NOMO-1 treated with DMSO at 0.1 percent for 48 hours (cell line): ENCODE results near the gene ISG20L2.
A peak's percentile ranks its signal among the peaks of the same experiment; 100 is the strongest.

ENCODE experiments used
- DNase-seq: peaks from one replicate; lab custom pipeline; 2025; ENCODE audit not compliant: unreplicated experiment; lab: John Stamatoyannopoulos, UW

Gene ISG20L2

DNA sequence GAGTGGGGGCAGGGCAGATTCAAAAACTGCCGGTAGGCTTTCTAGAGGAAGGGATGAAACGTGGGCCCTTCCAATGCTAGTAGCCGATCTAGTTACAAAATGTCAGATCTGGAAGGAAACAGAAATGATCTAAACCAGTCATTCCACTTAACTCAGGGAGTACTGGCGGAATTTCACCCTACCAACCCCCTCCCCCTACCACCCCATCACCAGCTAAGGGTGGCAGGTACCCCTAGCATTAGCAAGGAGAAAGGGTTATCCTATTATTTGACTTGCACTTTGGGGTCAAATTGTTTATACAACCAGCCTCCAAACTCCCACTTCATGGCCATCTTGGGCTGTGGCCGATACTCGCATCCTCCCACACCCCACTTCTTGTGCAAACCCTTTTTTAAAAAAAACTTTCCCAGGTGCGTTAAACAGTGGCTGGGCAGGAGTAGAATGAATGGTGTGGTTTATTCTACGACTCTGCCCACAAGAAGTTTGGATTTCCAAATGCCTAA is 13.0 kb upstream of the ISG20L2 start:
- DNase-seq = no peak

DNA sequence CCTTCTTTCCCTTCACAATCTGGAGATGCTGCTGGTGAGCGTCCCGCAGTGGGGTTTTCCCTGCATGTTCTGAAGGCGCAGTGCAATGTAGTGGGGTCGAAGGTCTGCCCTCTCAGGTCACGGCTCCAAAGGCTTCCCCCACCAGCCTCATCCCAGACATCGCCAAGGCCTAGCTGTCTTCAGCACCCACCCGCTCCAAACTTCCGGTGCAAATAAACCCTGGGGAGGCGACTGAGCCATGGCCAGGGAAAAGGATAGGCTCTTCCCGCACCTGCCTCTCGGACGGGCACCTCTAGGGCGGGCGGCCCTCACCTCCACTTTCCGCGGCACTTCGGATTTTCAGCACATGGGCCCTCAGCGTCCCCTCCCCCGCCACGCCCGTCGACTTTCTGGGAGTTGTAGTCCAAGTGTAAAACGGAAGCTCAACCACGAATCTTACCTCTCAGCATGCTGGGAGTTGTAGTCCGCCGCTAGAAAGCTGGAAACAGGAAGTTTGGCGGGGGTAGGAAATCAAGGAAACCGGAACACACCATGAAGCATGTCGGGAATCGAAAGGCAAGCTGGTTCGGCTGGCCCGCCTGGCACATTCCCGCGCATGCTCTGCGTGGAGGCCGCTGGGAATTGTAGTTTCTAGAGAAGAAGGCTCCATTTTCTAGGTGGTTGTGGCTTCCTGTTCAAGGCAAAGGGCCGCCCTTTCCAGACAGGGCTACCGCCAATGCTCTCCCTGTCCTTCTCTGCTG is 12.3 kb upstream of the ISG20L2 start, which contains the start of gene MRPL24:
Gene MRPL24 (minus strand): TSS at position 348 of the 740 bp plus-strand sequence. CDS start 2,384 bp downstream, outside the sequence.
- peak; percentile 100 for DNase-seq

DNA sequence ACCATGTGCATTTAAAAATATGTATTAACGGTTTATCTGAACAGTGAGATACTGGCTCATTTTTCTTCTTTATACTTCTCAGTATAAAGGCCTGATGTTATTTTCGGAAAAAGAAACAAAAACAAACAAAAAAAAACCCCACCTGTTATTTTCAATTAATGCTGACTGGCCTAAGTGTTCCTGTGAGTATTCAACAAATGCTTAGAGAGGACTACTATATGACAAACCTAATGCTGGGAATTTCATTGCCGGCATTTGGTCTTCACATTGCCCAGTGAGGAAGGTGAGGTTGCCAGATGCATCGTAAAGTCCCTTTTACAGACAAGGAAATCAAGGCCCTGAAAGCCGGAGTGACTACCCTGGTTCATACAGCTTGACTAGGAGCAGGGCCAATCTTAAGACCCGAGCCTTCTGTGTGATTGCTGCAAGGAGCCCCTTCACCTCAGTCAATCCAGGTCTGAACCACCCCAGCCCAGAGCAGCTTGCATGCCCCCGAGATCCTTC is 11.7 kb upstream of the ISG20L2 start:
- peak; percentile 33 for DNase-seq

DNA sequence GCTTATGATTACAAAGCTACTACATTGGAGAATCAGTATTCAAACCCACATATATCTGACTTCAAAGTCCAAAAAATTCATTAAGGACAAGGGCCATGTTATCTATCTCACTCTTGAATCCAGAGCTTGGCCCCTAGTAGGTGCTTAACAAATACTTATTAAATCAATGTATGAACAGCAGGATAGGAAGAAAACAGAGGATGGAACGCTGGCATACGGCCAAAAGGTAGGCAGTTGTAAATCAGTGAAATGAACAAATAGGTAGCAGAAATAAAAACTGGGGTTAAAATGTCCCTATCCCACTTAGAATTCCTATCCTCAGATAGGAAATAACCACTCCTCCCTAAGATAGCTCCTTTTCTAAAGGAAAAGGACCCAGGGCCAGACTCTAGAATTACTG is 10.3 kb upstream of the ISG20L2 start:
- no peak for DNase-seq

DNA sequence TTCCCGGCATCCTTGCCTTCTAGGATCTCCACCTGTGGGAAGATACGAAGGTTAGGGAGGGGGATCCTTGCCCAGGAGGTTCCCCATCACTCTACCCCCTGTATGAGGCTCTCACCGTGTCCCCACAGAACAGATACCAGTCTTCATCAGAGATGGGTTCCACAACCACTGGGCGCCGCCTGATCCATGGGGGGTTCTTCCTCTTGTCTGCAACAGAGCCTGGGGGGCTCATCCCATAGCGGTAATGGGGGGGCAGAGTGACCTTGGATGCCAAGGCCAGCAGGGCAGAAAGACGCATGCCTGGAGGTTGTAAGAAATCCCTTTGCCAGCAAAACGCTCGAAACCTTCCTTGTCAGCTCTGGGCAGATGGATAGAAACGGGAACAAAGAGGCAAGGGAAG is 9.8 kb upstream of the ISG20L2 start:
- no peak for DNase-seq

DNA sequence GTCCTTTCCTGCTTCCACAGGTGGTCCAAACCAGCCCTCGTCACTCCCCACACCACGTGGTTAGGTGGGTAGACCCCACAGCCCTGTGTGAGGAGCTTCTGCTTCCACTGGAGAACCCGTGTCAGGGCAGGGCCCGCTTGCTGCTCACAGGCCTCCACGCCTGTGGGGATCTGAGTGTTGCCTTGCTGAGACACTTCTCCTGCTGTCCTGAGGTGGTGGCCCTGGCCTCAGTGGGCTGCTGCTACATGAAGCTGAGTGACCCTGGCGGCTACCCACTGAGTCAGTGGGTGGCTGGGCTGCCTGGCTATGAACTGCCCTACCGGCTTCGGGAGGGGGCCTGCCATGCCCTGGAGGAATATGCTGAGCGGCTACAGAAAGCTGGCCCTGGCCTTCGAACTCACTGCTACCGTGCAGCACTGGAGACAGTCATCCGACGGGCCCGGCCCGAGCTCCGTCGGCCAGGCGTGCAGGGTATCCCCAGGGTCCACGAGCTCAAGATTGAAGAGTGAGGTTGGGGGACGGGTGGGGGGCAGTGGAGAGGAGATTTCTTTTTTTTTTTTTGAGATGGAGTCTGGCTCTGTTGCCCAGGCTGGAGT is 5.5 kb upstream of the ISG20L2 start:
- no peak for DNase-seq

DNA sequence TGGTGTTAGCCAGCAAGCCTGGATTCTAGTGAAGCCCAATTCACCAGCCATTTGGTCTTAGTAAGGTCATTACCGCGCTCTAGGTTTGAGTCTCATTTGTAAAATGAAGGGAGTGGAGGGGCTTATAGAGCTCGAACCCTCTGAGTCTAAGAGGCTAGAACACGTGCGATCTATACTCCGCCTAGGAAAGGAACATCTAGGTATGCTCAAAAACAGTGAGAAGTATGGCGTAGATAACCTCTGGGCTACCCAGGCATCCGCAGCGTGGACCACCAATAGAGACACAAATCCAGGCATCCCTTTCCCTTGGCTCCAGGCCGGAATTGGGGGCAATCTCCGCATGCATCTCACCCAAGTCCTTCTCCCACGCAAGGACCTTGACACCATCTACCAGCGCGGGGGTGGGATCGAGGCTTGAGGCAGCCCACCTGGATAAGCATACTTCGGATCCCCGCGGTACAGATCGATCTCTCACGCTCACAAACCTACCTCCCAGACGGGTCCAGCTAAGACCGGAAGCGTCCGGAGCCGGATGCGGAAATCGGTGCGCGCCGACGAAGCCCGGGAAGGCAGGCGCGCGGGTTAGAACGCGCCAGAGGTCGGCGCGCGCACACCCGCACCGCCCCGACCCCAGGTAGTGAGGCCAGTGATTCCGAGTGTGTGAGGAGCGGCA is 504 bp downstream of the ISG20L2 start, which contains the start of gene METTL25B:
Gene METTL25B (plus strand): TSS at position 544 of the 673 bp plus-strand sequence. CDS start 636 bp downstream, outside the sequence.
- peak; percentile 74 for DNase-seq

DNA sequence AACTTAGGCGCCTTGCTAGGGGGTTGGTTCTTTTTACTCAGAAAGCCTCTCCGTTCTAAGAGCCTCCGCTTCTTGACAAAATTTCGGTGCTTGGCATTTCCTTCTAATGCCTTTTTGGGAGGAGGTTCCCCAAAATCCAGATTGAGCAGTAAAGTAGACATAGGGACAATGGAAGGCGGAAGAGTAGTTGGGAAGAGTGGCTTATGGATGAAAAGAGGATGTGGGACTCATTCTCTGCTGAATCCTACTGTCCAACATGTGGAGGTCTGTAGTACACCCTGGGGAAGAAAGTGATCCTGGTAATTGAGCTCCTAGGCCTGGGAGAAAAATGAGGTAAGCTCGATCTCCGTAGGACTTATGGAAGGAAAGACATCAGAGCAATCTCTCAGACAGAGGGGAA is 1.1 kb downstream of the ISG20L2 start:
- no peak for DNase-seq

DNA sequence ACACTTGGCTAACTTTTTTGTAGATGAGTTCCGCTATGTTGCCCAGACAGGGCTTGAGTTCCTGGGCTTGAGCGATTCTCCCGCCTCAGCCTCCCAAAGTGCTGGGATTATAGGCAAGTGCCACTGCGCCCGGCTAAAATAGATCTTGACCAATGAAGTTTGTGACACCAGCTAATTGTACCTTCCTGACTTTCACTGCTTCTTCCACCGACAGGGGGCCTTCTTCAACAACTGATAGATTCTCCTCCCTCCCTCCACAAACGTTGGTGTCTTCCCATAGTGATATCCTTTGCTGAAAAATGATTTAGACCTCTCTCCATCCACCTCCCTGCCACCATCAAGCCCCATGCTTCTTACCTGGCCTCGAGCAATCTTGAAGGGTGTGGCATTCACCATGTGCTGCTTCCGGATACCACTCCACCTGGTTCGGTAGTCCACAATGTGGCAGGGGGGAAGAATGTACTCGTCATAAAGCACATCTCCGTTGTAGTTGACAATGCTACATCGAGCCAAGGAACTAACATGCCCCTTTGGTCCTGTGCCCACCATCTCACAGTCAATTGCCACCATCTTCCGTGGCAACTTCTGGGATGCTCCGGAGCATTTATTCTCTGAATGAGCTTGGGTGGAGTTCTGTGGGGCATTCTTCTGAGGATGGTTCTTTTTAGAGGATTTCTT is 1.9 kb downstream of the ISG20L2 start:
- DNase-seq = peak; percentile 73

DNA sequence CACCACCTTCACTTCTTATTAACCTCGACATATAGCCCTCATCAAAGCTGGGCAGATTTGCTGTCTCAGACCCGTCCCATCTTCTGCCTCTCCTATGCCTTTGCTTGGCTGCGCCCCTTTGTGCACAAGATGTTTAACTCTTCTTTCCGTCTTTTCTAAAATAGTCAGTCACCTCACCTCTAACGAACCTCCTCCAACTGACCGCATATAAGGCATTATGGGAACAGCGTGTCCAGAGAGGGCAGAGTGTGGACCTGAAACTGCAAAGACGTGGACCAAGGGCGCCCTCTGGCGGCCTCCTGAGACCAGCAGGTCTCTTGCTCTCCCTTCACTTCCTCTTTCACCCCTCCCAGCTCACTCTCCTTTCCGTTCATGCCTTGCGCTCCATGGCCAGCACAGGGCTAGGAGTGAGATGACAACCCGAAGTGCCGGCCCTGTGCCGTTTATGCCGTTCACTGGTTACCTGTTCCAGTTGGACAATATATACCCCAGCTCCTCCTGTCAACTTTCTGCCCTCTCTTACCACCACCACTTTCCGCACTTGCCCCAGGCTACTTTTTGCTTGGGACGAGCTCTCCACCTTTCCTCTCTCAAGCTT is 2.8 kb downstream of the ISG20L2 start:
- DNase-seq = peak; percentile 94

DNA sequence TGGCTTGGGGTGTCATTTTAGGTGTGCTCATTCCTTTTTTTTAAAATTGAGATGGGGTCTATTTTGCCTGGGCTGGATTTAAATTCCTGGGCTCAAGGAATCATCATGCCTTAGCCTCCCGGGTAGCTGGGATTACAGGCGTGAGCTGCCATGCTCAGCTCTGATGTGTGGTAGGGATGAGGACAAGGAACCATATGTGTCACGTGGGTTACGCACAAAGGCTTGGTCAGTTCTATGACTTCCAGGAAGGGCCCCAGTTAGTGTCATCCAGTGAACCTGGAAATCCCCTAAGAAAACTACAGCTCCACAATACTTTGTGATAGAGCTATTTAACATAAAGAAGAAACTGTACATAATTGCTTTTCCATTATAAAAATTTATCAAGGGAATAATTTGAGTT is 7.0 kb downstream of the ISG20L2 start:
- no peak for DNase-seq

DNA sequence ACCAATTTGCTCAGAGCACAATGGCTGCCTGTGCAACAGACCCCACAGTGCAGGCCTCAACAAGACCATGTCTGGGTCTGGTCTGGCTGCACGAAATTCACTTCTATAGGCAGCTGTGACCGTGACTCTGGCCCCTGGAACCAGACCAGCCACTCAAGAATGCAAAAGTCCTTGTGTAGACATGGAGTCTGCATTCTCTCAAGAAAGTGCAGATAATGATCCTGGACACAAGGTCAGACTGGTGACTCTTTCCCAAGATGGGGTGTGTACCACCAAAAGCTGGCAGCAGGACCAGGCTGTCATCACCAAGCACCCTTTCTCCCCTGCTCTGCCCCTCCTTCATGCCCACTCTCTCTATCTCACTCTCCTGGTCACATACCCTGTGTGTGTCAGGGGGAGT is 7.4 kb downstream of the ISG20L2 start:
- no peak for DNase-seq

DNA sequence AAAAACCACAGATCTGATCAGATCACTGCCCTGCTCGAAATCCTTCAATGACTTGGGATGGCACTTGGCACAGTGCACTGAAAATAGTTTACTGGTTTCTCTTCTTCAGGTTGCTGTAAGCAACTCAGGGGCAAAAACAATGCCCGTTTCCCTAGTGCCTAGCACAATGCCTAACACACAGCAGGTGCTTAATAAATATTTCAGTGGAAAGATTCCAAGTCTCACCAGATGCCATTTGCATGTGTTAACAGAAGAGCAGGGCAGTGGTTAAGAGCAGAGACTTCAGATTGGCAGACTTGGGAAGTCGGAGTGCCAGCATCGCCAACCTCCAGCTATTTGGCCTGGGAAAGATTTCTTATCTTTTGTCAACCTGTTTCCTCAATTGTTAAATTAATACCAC is 11.2 kb downstream of the ISG20L2 start:
- DNase-seq = no peak

DNA sequence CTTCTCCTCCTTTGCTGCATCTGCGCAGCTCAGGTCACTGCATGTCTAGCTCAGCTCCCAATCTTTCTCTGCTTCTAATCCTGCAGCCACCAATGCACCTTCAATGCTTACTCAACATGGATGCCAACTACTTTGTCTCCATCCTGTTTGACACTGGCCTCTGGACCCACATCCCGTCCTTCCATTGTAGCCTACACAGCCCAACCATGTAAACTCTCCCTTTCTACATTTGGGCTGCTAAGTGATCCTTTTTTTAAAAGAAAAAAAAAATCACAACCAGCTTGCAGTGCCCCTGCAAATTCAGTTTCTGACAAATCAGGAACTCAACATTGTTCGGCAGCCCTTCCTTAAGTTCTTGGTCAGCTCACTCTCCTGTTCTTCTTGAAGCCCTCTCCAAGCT is 13.7 kb downstream of the ISG20L2 start:
- no peak for DNase-seq

DNA sequence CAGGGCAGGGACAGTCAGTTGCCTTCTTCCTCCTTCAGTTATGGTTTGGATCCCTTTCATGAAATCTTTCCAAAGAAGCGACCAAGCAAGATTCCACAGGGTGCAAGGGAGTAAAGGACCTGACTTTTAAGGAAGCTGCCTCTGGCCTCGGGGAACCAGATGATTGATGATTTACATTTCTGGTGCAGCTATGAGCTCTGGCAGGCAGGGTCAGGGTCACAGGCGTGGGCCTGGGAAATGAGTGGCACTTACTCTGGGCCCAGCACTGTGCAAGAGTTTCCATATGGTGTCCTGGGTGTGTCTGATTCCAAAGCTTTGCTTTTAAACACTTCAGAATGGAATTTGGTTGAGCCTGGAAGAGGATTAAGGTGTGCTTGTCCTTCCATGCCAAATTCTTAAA is 15.9 kb downstream of the ISG20L2 start:
- DNase-seq = no peak

DNA sequence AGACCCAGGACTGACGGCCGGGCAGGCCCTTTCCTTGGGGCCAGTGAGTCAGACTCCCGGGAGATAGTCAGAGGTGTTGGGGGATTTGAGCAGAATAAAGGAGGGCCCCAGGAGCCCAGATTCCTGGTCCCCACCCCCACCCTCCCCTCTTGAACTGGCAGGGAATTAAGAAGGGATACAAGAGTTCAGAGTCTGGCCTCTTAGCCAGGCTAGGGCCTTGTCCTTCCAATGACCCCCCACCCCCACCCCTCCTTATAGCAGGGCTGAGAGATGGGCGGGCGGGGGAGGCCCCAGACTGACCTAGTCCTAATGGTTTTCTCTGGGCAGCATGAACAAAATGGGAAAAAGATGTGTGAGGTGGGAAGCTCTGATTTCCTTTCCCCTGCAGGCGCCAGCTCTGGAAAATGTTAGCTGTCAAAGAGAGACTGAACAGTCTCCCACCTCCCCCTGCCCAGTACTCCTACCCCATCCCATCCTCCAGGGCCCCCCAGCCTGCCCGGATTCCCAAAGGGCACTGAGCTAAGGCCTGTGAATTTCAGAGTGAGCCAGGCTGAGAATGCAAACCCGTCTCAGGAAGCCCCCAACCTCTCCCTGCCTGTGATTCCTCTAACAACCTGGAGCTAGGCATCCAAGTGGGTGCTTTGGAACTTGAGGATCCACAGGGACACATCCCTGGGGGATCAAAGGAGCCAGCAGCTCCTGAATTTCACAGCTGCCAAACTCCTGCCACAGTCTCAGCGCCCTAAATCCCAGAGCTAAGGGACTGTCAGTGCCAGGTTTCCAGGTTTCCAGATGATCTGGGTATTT is 17.4 kb downstream of the ISG20L2 start:
- DNase-seq = no peak

DNA sequence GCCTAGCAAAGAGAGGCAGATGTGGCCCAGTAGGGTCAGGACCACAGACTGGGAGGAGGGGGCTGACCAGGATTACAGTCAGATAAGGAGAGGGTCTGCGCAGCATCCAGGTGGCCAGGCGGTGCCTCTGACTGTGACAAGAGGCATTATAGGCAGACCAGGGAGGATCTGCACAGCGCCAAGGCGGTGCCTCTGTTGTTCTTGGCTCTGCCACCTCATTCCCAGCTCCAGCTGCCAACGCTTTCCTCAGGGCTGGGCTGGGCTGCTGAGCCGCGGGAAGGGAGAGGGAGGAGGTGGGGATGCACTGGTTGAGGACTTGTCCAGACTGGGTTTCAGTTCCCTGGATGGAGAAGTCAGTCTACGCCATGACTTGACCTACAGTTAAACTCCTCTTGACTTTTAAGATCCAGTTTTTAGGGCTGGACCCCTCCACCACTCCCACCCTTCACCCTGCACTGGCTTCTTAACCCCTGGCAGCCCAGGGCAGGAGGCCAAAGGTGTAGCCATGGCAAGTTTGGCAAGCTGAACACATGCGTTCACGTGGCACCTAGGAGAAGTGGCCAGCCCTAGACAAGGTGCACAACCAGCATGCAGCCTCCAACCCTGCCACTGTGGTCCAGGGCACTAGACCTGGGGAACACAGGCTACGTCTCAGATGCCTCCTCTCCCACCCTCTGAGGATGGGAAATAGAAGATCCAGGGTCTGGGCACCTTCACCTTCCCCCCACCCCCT is 18.6 kb downstream of the ISG20L2 start:
- no peak for DNase-seq

DNA sequence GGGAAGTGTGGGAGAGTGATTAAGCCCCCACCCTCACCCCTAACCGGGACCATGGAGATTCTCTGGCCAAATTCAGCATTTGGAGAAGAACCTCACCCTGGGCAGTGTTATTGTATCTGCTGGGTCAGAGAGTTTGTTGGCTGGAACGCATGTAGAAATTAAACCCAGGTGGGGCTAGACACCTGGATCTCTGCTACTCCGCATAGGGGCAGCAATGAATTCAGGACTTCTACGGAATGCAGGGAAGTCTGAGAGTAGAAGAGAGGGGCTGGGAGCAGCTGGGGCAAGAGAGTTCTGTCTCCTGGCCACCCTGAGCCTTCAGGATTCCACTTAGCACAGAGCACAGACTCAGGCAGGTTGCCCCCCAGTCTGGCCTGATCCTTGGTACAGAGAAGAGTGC is 19.5 kb downstream of the ISG20L2 start:
- no peak for DNase-seq

DNA sequence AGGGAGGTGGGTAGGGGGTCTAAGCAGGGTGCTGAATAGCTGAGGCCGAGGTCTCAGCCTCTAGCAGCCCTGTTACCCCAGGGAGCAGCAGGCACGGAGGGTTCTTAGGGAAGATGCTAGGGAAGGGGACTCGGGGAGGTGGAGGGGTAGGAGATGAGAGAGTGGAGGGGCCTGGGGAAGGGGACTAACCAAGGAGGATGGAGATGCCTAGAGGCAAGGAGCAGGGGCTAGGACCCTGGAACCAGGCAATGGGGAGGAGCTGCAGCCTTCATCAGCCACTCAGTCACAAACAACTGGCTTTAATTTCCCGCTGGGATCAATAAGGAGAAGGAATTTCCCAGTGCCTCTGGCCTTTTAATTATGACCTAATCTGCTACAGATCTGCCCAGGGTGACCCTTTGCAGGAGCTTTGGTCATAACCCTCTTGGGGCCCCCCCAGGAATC is 20.3 kb downstream of the ISG20L2 start:
- no peak for DNase-seq
